ENCODE data around the gene KCNQ1.
"Not testable (repeated sequence)": the region's sequence is repeated elsewhere in the genome, so short reads cannot be mapped to it uniquely, and the experiment has no call there.

The KCNQ1 gene

GRCh38 chr11:2477254-2477653 lies 32.4 kb downstream of the KCNQ1 start:
- TF ChIP-seq ISL1 (CRISPR knock-in tag; IDR thresholded peaks at IDR 0.05), result no peak
- TF ChIP-seq ZC3H10 (CRISPR knock-in tag; IDR thresholded peaks at IDR 0.05), result no peak
- TF ChIP-seq, protein P1, sequence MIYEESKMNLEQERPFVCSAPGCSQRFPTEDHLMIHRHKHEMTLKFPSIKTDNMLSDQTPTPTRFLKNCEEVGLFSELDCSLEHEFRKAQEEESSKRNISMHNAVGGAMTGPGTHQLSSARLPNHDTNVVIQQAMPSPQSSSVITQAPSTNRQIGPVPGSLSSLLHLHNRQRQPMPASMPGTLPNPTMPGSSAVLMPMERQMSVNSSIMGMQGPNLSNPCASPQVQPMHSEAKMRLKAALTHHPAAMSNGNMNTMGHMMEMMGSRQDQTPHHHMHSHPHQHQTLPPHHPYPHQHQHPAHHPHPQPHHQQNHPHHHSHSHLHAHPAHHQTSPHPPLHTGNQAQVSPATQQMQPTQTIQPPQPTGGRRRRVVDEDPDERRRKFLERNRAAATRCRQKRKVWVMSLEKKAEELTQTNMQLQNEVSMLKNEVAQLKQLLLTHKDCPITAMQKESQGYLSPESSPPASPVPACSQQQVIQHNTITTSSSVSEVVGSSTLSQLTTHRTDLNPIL (CRISPR knock-in tag; IDR thresholded peaks at IDR 0.05; ENCODE audit: low read depth), result no peak
- no peak for TF ChIP-seq OSR1 (CRISPR knock-in tag; IDR thresholded peaks at IDR 0.05)
- no peak for TF ChIP-seq PPARA (CRISPR knock-in tag; IDR thresholded peaks at IDR 0.05; ENCODE audit: borderline replicate concordance)
- no peak for TF ChIP-seq TOX (CRISPR knock-in tag; IDR thresholded peaks at IDR 0.05; ENCODE audit: borderline replicate concordance)
- no peak for TF ChIP-seq BACH2 (CRISPR knock-in tag; IDR thresholded peaks at IDR 0.05; ENCODE audit: borderline replicate concordance)
- TF ChIP-seq GLIS3 (CRISPR knock-in tag; IDR thresholded peaks at IDR 0.05), result no peak
- no peak for TF ChIP-seq ZNF8 (CRISPR knock-in tag; IDR thresholded peaks at IDR 0.05)
- TF ChIP-seq, protein P2, sequence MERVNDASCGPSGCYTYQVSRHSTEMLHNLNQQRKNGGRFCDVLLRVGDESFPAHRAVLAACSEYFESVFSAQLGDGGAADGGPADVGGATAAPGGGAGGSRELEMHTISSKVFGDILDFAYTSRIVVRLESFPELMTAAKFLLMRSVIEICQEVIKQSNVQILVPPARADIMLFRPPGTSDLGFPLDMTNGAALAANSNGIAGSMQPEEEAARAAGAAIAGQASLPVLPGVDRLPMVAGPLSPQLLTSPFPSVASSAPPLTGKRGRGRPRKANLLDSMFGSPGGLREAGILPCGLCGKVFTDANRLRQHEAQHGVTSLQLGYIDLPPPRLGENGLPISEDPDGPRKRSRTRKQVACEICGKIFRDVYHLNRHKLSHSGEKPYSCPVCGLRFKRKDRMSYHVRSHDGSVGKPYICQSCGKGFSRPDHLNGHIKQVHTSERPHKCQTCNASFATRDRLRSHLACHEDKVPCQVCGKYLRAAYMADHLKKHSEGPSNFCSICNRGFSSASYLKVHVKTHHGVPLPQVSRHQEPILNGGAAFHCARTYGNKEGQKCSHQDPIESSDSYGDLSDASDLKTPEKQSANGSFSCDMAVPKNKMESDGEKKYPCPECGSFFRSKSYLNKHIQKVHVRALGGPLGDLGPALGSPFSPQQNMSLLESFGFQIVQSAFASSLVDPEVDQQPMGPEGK (CRISPR knock-in tag; IDR thresholded peaks at IDR 0.05; ENCODE audit: borderline replicate concordance), result no peak
- no peak for TF ChIP-seq ESRRG (CRISPR knock-in tag; IDR thresholded peaks at IDR 0.05)
- TF ChIP-seq RARB (CRISPR knock-in tag; IDR thresholded peaks at IDR 0.05), result no peak
- TF ChIP-seq CSDC2 (CRISPR knock-in tag; IDR thresholded peaks at IDR 0.05), result no peak
- TF ChIP-seq, protein P3, sequence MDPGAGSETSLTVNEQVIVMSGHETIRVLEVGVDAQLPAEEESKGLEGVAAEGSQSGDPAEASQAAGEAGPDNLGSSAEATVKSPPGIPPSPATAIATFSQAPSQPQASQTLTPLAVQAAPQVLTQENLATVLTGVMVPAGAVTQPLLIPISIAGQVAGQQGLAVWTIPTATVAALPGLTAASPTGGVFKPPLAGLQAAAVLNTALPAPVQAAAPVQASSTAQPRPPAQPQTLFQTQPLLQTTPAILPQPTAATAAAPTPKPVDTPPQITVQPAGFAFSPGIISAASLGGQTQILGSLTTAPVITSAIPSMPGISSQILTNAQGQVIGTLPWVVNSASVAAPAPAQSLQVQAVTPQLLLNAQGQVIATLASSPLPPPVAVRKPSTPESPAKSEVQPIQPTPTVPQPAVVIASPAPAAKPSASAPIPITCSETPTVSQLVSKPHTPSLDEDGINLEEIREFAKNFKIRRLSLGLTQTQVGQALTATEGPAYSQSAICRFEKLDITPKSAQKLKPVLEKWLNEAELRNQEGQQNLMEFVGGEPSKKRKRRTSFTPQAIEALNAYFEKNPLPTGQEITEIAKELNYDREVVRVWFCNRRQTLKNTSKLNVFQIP (CRISPR knock-in tag; IDR thresholded peaks at IDR 0.05; ENCODE audit: borderline replicate concordance, low read depth), result no peak
- ATAC-seq, result no peak

GRCh38 chr11:2477936-2478335 lies 33.1 kb downstream of the KCNQ1 start:
- no peak for ATAC-seq

DNA sequence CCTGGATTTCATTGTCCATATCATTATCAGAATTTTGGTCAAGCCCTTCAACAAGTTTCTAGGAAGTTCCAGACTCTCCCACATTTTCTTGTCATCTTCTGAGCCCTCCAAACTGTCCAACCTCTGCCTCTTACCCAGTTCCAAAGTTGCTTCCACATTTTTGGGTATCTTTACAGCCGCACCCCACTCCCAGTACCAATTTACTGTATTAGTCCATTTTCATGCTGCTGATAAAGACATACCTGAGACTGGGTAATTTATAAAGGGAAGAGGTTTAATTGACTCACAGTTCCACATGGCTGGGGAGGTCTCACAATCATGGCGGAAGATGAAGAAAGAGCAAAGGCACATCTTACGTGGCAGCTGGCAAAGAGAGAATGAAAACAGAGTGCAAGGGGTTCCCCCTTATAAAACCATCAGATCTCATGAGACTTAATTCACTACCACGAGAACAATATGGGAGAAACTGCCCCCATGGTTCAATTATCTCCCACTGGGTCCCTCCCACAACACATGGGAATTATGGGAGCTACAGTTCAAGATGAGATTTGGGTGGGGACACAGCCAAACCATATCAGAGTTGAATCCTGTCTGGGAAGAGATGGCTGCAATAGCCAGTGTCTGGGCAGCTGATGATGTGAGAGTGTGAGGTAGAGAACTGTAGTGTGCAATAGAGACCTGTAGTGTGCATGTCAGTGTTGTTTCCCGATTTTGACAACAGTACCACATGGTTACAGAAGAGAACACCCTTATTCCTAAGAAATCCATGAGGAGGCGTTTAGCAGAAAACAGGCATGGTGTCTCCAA lies 35.5 kb downstream of the KCNQ1 start:
- not testable (repeated sequence) for ATAC-seq

More at GRCh38 chr11:2477936-2478335, 33.1 kb downstream of the KCNQ1 start:
- TF ChIP-seq SNAI2 (CRISPR knock-in tag; IDR thresholded peaks at IDR 0.05), result no peak
- TF ChIP-seq CSDC2 (CRISPR knock-in tag; IDR thresholded peaks at IDR 0.05), result no peak
- TF ChIP-seq TSHZ2 (CRISPR knock-in tag; IDR thresholded peaks at IDR 0.05), result no peak
- TF ChIP-seq RARB (CRISPR knock-in tag; IDR thresholded peaks at IDR 0.05), result no peak
- TF ChIP-seq, protein P1 (CRISPR knock-in tag; IDR thresholded peaks at IDR 0.05; ENCODE audit: low read depth), result no peak
- TF ChIP-seq, protein P3 (CRISPR knock-in tag; IDR thresholded peaks at IDR 0.05; ENCODE audit: borderline replicate concordance, low read depth), result no peak
- TF ChIP-seq ARNTL (CRISPR knock-in tag; IDR thresholded peaks at IDR 0.05; ENCODE audit: borderline replicate concordance, low read depth), result no peak
- no peak for TF ChIP-seq TCF4 (CRISPR knock-in tag; IDR thresholded peaks at IDR 0.05; ENCODE audit: borderline replicate concordance)
- TF ChIP-seq PPARA (CRISPR knock-in tag; IDR thresholded peaks at IDR 0.05; ENCODE audit: borderline replicate concordance), result no peak
- TF ChIP-seq TOX (CRISPR knock-in tag; IDR thresholded peaks at IDR 0.05; ENCODE audit: borderline replicate concordance), result no peak
- TF ChIP-seq ZFP3 (CRISPR knock-in tag; IDR thresholded peaks at IDR 0.05), result no peak
- TF ChIP-seq, protein P2 (CRISPR knock-in tag; IDR thresholded peaks at IDR 0.05; ENCODE audit: borderline replicate concordance), result no peak
- TF ChIP-seq GLIS3 (CRISPR knock-in tag; IDR thresholded peaks at IDR 0.05), result no peak

All from SK-N-SH treated with all-trans-retinoic acid at 6 μM for 48 hours (cell line).